ENCODE results near the gene SLC16A5.

DNA sequence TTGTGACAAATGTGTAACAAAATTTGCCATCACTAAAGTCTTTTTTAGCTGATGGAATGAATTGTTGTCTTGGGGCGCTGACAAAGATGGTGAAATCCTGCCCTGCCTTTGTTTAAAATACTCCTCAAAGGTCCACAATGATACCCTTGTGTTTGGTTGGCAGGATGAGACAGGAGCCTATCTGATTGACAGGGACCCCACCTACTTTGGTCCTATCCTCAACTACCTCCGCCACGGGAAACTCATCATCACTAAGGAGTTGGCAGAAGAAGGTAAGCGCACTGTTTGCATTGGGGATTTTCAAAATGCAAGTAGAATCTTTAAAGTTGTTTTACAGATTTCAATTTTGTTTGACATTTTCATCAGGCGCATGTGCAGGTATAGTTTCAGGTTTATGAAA, 38.7 kb upstream of the SLC16A5 start:
- TF ChIP-seq POLR2A (IDR thresholded peaks at IDR 0.05; ENCODE audit: low read length) (no peak), GATA1 (IDR thresholded peaks at IDR 0.05; ENCODE audit: low read depth, low read length) (no peak)

Measured in erythroblast (primary cell).